HepG2 (cell line): ENCODE data around the gene RNF13. TPM values are rescaled to one million over a fixed set of nuclear protein-coding genes. Genes with fewer than 3 reads are reported as not detected.

ENCODE experiments used
- DDIT3 ChIP-seq: sonication (generic); formaldehyde crosslinking; IDR thresholded peaks from 2 replicates; pipeline ENCODE4 v1.4.0; 2020; ENCODE audit warnings: mild to moderate bottlenecking, missing genetic modification reagents
- EED ChIP-seq: sonication (generic); formaldehyde crosslinking; IDR thresholded peaks from 2 replicates; pipeline ENCODE4 v1.5.0; 2020; ENCODE audit warnings: mild to moderate bottlenecking, missing genetic modification reagents
- FOXJ3 ChIP-seq: sonication (generic); formaldehyde crosslinking; IDR thresholded peaks from 2 replicates; pipeline ENCODE4 v1.4.0; 2020; ENCODE audit warnings: missing genetic modification reagents, mild to moderate bottlenecking, borderline replicate concordance
- GATAD1 ChIP-seq: IDR thresholded peaks from 2 replicates; pipeline ENCODE4 v1.6.1; 2016; ENCODE audit warnings: missing genetic modification reagents, missing compliant biosample characterization
- IKZF5 ChIP-seq: IDR thresholded peaks from 2 replicates; pipeline ENCODE4 v1.6.1; 2018; ENCODE audit warnings: missing genetic modification reagents, mild to moderate bottlenecking, missing compliant biosample characterization
- IRF1 ChIP-seq: sonication (generic); formaldehyde crosslinking; IDR thresholded peaks from 2 replicates; pipeline ENCODE4 v1.4.0; 2020; ENCODE audit warnings: low read depth, mild to moderate bottlenecking, missing genetic modification reagents
- NCOA2 ChIP-seq: sonication (generic); formaldehyde crosslinking; IDR thresholded peaks from 2 replicates; pipeline ENCODE4 v1.8.0; 2022; ENCODE audit warnings: inconsistent platforms
- NR2F2 ChIP-seq: IDR thresholded peaks from 2 replicates; pipeline ENCODE4 v1.6.1; 2012; ENCODE audit warnings: low read depth, inconsistent platforms, borderline replicate concordance
- PLSCR1 ChIP-seq: sonication (generic); formaldehyde crosslinking; IDR thresholded peaks from 2 replicates; pipeline ENCODE4 v1.5.0; 2020; ENCODE audit warnings: missing genetic modification reagents, mild to moderate bottlenecking, borderline replicate concordance
- PRMT3 ChIP-seq: sonication (generic); formaldehyde crosslinking; IDR thresholded peaks from 2 replicates; pipeline ENCODE4 v1.8.1; 2022; ENCODE audit warnings: low read depth, mild to moderate bottlenecking, moderate library complexity, missing genetic modification reagents, borderline replicate concordance
- RFXANK ChIP-seq: IDR thresholded peaks from 2 replicates; pipeline ENCODE4 v1.6.1; 2016
- SUZ12 ChIP-seq: fragments of 150-350 bp; IDR thresholded peaks from 2 replicates; pipeline ENCODE4 v1.6.1; 2014; ENCODE audit warnings: low read depth, low read length
- TEAD3 ChIP-seq: optimal IDR thresholded peaks from 2 replicates; pipeline ENCODE3; 2016; ENCODE audit warnings: borderline replicate concordance
- TEF ChIP-seq: sonication (generic); formaldehyde crosslinking; IDR thresholded peaks from 2 replicates; pipeline ENCODE4 v1.5.0; 2020; ENCODE audit warnings: missing genetic modification reagents
- TERF1 ChIP-seq: sonication (generic); formaldehyde crosslinking; IDR thresholded peaks from 2 replicates; pipeline ENCODE4 v1.8.0; 2022; ENCODE audit warnings: mild to moderate bottlenecking, missing genetic modification reagents, moderate library complexity
- ZKSCAN5 ChIP-seq: sonication (generic); formaldehyde crosslinking; IDR thresholded peaks from 2 replicates; pipeline ENCODE4 v1.5.1; 2020; ENCODE audit warnings: mild to moderate bottlenecking, missing genetic modification reagents
- ZNF12 ChIP-seq: sonication (generic); formaldehyde crosslinking; IDR thresholded peaks from 2 replicates; pipeline ENCODE4 v1.5.0; 2020; ENCODE audit warnings: missing genetic modification reagents
- ZNF350 ChIP-seq: sonication (generic); formaldehyde crosslinking; IDR thresholded peaks from 2 replicates; pipeline ENCODE4 v1.4.0; 2020; ENCODE audit warnings: mild to moderate bottlenecking, low read depth, missing genetic modification reagents, borderline replicate concordance
- ZNF414 ChIP-seq: sonication (generic); formaldehyde crosslinking; IDR thresholded peaks from 2 replicates; pipeline ENCODE4 v1.5.0; 2020; ENCODE audit warnings: missing genetic modification reagents
- ZNF780A ChIP-seq: sonication (generic); formaldehyde crosslinking; IDR thresholded peaks from 2 replicates; pipeline ENCODE4 v1.8.0; 2022; ENCODE audit warnings: mild to moderate bottlenecking, missing genetic modification reagents, moderate library complexity
- ZNF788 ChIP-seq: sonication (generic); formaldehyde crosslinking; IDR thresholded peaks from 2 replicates; pipeline ENCODE4 v1.5.0; 2020; ENCODE audit warnings: mild to moderate bottlenecking, missing genetic modification reagents, borderline replicate concordance
- ZNF839 ChIP-seq: sonication (generic); formaldehyde crosslinking; IDR thresholded peaks from 2 replicates; pipeline ENCODE4 v1.4.0; 2020; ENCODE audit warnings: missing genetic modification reagents, mild to moderate bottlenecking, borderline replicate concordance
- ZSCAN22 ChIP-seq: sonication (generic); formaldehyde crosslinking; IDR thresholded peaks from 2 replicates; pipeline ENCODE4 v1.4.0; 2020; ENCODE audit warnings: mild to moderate bottlenecking, missing genetic modification reagents
- ZSCAN9 ChIP-seq: IDR thresholded peaks from 2 replicates; pipeline ENCODE4 v1.6.1; 2016; ENCODE audit warnings: borderline replicate concordance
- polyA plus RNA-seq, 8 experiments: library from polyadenylated mRNA; depleted of rRNA in 3 of 8; stranded (reverse) in 7 of 8; unstranded in 1 of 8; fragments of >200 nt; fragmentation: Illumina TruSeq in 4 of 8; extraction: Trizol in 4 of 8; gene quantifications; 2 replicates each; pipeline versions ENCODE4 v1.2.1 to v1.2.3, GENCODE V29; 2011 to 2016; ENCODE audit warnings: low read depth in 4 of 8, missing spikeins in 1 of 8, mixed read lengths in 1 of 8; ENCODE audit not compliant: insufficient read depth in 1 of 8
- total RNA-seq, 5 experiments: library from RNA; depleted of rRNA; stranded (reverse); fragments of >200 nt; fragmentation: Illumina TruSeq; extraction: Trizol; gene quantifications; 2 replicates each; pipeline ENCODE4 v1.2.3, GENCODE V29; 2016; ENCODE audit warnings: low read depth in 1 of 5

Gene RNF13
- total and polyA plus RNA-seq, 2 of the 13 experiments (the other 11 are each of a cell fraction or from before 2014, with no cell fraction given), result 39.8 to 46.0 TPM

- TF ChIP-seq PLSCR1 (CRISPR knock-in tag), result no peak
- no peak for TF ChIP-seq ZNF788 (CRISPR knock-in tag)
- no peak for TF ChIP-seq ZNF839
- TF ChIP-seq RFXANK, result no peak
- no peak for TF ChIP-seq FOXJ3 (CRISPR knock-in tag)
- TF ChIP-seq ZSCAN9 (CRISPR knock-in tag), result no peak
- TF ChIP-seq TEF (CRISPR knock-in tag), result no peak
- no peak for TF ChIP-seq ZNF414 (CRISPR knock-in tag)
- peak; percentile 69 for TF ChIP-seq TEAD3 (CRISPR knock-in tag)
- TF ChIP-seq NR2F2, result no peak
- no peak for TF ChIP-seq ZNF780A (CRISPR knock-in tag)
- TF ChIP-seq ZNF12 (CRISPR knock-in tag), result no peak
- no peak for TF ChIP-seq IRF1 (CRISPR knock-in tag)
- no peak for TF ChIP-seq DDIT3 (CRISPR knock-in tag)
- no peak for TF ChIP-seq EED (CRISPR knock-in tag)
- TF ChIP-seq TERF1 (CRISPR knock-in tag), result no peak
- peak; percentile 95 for TF ChIP-seq ZSCAN22 (CRISPR knock-in tag)
- 0 out of 2 replicates have a peak, but pooled peaks have one; percentile 15 for TF ChIP-seq IKZF5 (CRISPR knock-in tag)
- TF ChIP-seq ZNF350 (CRISPR knock-in tag), result no peak
- TF ChIP-seq ZKSCAN5 (CRISPR knock-in tag), result no peak
- TF ChIP-seq SUZ12, result no peak
- TF ChIP-seq NCOA2, result no peak
- TF ChIP-seq PRMT3 (CRISPR knock-in tag), result no peak; the same call in 1 of the 2 replicates
- TF ChIP-seq GATAD1 (CRISPR knock-in tag), result 0 out of 2 replicates have a peak, but pooled peaks have one; percentile 14
These were observed 156.3 kb downstream of the RNF13 start (continued) for GRCh38 chr3:149969110-149969939.
